Ureter (tissue), 1 donor: ENCODE measurements around the gene CFAP43. TPM values are rescaled to one million over a fixed set of nuclear protein-coding genes. Genes with fewer than 3 reads are reported as not detected.
"Not testable (repeated sequence)": the region's sequence is repeated elsewhere in the genome, so short reads cannot be mapped to it uniquely, and the experiment has no call there.

Experiments used
- DNase-seq: peaks from one replicate; pipeline ENCODE4 v3.0.0-alpha.2; 2020; ENCODE audit warnings: low spot score
- total RNA-seq: library from RNA; stranded (reverse); gene quantifications from one replicate; pipeline ENCODE4 v1.2.4, GENCODE V29; 2023
- donor health status: DM: yes; HTN: yes; CAD: no.

The CFAP43 gene
- total RNA-seq, 1 donor from 2014 or later: 1.9 TPM

DNA sequence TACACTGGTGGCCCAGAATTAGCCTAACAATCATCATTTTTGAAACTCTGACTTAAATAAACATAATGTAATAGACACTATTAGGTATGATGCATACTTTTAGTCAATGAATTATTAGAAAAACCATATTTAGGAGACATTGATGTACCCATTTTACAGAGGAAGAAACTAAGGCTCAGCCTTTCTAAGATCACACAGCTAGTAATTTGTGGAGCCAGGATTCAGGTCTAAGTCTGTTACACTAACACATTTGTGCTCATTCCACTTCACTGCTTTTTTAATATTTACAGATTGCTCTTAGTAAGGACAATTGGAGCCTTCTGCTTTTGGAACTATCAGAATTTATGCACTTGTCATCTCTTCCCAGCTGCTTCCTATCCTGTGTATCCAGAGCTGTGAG is 8.9 kb downstream of the CFAP43 start:
- DNase-seq: no peak

- no peak for DNase-seq
Measured at GRCh38 chr10:104220522-104220921, 11.6 kb downstream of the CFAP43 start.

DNA sequence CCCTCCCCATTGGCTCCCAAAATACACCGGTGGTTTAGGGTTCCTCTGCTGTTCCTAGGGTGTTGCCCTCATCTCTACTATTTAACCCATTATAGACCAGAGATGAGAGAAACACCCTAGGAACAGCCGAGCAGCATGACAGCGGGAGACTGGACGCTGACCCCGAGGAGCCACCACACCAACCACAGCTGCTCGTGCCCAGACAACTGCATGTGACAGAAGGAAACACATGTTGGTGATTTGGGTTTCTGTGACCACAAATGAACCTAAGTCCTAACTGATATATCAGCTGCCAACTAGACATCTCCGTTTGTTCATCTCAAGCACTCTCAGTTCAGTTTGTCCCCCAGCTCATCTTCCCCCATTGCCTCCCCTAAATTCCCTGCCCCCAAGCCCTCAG is 13.4 kb downstream of the CFAP43 start:
- DNase-seq: no peak

- DNase-seq: no peak
Measured at GRCh38 chr10:104216631-104217030, 15.5 kb downstream of the CFAP43 start.

DNA sequence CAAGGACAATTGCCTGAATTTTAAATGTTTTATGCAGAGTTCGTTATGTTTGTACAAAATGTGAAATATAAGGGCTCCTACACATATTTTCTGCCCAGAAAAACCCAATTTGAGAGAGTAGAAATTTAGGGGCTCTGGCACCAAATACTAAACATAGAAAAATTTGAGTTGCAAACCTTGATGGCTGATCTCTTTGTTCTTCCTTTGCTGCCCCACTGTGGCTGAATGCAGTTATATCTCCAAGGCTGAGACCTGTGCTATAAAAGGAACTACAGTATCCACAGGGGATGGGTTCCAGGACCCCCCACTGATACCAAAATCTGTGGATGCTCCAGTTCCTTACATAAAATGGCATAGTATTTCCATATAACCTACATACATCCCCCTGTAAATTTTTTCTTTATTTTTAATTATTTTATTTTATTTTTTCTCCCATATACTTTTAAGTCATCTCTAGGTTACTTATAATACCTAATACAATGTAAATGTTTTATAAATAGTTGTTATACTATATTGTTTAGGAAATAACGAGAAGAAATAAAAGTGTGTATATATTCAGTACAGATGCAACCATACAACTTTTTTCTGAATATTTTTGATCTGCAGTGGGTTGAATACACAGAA is 22.5 kb downstream of the CFAP43 start:
- DNase-seq: peak; percentile 50

DNA sequence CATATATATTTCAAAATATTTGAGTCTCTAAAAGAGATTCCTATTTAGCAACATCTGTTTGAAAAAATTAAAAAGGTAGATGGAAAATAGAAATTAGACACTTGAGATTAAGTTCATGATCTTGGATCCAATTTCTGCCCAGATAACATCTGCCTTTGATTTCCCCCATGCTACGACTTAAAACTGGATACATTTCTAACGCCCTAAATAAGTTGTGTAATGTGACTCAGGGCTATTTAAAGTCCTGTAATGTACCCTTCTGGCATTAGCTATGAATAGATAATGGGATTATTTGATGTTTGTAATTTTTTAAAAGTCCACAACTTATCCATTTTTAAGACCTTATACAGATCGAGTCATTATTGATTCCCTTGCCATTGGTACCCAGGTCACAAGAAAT is 23.4 kb downstream of the CFAP43 start:
- no peak for DNase-seq

DNA sequence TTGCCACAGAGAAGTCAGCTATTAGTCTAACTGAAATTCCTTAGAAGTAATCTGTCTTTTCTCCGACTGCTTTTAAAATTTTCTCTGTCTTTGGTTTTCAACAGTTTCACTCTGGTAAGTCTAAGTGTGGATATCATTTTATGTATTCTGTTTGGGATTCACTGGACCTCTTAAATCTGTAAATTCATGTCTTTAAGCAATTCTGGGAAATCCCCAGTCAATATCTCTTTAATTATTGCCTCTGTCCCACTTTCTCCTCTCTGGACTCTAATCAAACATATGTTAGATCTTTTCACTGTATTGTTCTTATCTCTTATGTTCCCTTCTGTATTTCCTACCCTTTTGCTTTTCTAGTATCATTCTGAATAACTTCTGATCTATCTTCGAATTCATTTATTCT is 29.9 kb downstream of the CFAP43 start:
- DNase-seq: no peak

DNA sequence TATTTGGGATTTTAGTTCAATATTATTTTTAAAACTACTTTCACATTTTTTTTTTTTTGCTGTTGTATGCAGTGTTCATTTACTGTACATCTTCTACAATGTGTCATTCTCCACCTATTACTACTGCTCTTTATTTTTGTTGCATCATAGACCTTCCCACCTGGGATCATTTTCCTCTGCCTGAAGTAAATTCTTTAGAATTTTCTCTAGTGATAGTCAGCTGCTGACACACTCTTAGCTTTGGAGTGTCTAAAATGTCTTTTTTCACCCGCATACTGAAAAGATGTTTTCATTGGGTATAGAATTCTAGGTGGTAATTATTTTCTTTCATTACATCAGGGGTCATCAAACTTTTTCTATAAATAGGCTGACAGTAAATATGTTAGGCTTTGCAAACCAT is 30.5 kb downstream of the CFAP43 start:
- no peak for DNase-seq

- DNase-seq: no peak
Measured at GRCh38 chr10:104199567-104199966, 32.6 kb downstream of the CFAP43 start.

DNA sequence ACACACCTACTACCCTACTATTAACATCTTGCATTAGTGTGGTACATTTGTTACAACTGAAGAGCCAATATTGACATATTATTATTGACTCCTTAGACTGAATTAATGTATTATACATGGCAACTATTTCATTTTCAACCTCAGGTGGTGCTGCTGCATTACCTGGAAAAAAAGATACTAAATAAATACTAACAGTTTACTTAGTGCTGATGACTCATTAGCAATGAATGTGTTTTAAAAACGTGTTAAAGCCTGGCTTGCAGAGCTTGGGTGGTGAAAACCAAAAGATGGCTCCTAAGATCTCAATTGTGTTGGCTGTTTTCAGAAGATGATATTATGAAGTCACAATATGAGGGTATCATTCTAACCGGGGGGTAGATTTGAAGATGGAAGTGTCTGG is 34.8 kb downstream of the CFAP43 start:
- no peak for DNase-seq

DNA sequence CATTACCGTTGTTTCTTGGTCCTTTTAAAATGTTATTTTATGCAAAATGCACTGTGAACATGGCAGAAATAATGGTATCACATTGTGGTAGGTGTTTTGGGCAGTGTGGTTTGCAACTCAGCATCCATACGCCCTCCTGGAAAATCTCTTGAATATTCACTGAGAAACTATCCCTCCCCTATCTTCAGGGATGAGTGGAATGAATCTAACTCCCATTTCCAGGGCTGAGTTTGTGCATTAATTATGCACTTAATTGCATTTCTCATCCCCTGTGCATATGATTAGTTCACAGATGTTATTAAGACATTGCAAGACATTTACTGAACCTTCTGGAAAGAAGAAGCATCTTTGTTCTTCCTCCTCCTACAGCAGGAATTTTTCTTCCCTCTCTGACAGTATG is 36.5 kb downstream of the CFAP43 start:
- no peak for DNase-seq

DNA sequence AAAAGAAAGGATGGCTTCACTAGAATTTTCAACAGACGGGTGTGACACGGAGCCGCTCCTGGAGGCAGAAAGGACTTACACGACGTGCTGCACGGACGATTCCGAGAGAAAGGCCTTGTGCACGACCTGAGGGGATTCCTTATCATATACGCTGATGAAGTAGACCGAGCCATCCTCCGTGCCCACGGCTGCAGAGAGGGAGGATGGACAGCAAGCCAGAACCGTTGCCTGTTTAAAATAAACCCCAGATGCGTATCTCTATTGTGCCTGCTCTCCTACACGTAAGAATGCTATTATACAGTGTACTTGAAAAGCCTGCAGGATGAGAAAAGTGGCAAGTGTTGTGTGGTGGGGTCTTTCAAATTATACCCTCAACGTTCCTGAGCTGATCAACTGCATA is 38.4 kb downstream of the CFAP43 start:
- DNase-seq: no peak

- DNase-seq: no peak
Measured at GRCh38 chr10:104190695-104191094, 41.5 kb downstream of the CFAP43 start.

DNA sequence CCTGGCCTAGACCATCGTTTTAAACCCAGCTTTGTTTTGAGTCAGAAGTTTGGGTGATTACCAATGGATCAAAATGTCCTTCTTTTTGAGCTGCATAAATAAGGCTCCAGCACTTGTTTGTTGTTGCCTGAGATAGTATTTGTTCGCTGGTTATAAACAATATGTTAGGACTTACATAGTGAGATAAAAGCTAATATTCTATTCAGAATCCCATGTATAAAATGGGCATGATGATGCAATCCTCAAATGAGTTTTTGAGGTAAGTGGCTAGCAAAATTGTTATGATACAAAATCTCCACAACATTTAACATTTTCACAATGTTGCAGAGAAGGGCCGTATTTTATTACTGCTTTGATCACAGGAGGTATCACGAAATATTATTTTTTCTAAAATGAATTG is 48.5 kb downstream of the CFAP43 start:
- DNase-seq: no peak

- DNase-seq: not testable (repeated sequence)
Measured at GRCh38 chr10:104174136-104174535, 58.0 kb downstream of the CFAP43 start.

GRCh38 chr10:104170610-104171254 is 61.4 kb downstream of the CFAP43 start:
- no peak for DNase-seq

DNA sequence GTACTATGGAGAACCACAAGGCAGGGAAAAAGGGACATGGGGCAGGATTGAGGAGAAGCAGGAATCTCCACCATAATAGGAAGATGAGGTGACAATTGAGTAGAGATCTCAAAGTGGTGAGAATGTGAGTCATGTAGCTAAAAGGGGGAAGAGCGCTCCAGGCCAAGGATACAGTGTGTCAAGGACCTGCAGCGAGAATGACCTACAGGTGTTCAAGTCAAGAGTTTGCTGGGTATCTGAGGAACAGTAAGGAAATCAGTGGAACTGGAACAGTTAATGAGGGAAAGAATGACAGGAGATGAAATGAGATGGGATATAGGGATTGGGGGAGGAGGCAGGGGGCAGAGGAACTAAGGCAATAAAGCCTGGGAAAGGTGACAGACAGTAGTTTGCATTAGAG is 76.6 kb downstream of the CFAP43 start:
- no peak for DNase-seq

DNA sequence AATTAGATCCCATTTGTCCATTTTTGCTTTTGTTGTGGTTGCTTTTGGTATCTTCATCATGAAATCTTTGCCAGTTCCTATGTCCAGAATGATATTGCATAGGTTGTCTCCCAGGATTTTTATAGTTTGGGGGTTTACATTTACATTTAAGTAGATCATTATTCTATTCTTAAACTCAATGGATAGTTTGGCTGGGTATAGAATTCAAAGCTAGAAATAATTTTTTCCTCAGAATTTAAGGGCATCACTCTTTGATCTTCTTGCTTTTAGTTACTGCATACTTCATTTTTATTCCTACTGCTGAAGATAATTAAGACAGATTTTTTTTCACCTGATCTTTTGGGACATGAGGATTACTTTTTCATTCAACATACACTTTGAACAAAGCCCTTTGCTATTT is 80.4 kb downstream of the CFAP43 start:
- DNase-seq: no peak

GRCh38 chr10:104150139-104150538 is 82.0 kb downstream of the CFAP43 start:
- DNase-seq: no peak

GRCh38 chr10:104146882-104147281 is 85.3 kb downstream of the CFAP43 start:
- no peak for DNase-seq

- DNase-seq: no peak
Measured at GRCh38 chr10:104144931-104145330, 87.2 kb downstream of the CFAP43 start.

- no peak for DNase-seq
Measured at GRCh38 chr10:104143829-104144228, 88.3 kb downstream of the CFAP43 start.

DNA sequence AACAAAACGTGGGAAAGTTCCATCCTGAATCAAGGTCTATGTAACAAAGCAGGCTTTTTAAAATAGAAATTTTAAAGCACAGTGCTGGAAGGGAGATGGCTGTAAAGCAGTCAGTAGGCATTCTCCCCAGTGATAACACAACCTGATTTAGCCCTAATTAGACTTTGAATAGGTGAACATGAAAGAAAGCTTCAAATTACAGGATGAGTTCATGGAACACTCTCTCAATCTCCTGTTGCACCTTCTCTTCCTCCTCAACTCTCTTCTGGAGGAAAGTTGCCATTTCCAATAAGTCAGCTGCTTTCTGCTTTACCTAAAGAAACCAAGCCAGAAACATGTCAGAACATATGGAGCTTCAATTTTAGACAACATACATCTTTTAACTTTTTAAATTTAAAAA is 90.1 kb downstream of the CFAP43 start:
- DNase-seq: no peak

- DNase-seq: no peak
Measured at GRCh38 chr10:104139221-104139620, 92.9 kb downstream of the CFAP43 start.
